ACHN (cell line): ENCODE measurements around the gene RP2.

Experiments used
- DNase-seq: peaks from one replicate; pipeline ENCODE4 v3.0.0-alpha.2; 2015
- in situ Hi-C: cut with HindIII; loops from 2 replicates; pipeline ENCODE4 v1.10.0; 2017; ENCODE audit warnings: low sequenced_read_pairs, low pct_ligation_motif_present, low pct_unique_long_range_greater_than_20kb

The RP2 gene

DNA sequence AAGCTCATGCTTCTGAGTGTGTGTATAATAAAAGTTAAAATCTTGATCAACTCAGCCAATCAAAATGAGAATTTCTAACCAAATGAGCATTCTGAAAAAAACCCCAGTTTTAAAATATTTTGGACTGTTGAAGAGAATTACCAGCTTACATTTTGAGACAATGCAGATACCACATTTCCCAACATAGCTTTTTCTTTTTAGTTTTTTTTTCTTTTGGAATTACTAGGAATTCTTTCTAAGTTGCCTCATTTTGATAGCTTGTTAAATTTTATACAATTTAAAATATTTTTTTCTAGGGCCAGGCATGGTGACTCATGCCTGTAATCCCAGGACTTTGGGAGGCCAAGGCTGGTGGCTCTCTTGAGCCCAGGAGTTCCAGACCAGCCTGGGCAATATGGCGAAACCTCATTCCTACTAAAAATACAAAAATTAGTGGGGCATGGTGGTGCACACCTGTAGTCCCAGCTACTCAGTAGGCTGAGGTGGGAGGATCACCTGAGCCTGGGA, 2.2 kb downstream of the RP2 start:
- DNase-seq = peak; percentile 6
- in situ Hi-C loops = no loop called here

DNA sequence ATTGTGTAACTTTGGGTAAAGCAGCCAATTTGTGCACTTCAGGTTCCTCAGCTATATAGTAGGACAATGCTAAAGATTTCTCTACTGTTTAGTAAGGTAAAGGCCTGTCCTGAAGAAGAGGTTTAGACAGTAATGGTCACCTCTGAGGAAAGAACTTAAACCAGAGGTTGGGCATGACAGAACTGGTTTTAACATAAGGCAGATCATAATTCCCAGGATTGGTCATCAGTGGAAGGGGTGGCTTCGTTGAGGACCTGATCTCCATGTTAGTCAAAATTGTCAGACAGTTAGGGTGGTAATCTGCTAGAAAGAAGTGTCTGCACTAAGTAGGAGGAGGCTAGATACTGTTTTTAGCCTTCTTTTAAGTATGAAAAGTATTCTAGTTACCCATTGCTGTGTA, 4.1 kb downstream of the RP2 start:
- in situ Hi-C loops = no loop called here
- DNase-seq = no peak

DNA sequence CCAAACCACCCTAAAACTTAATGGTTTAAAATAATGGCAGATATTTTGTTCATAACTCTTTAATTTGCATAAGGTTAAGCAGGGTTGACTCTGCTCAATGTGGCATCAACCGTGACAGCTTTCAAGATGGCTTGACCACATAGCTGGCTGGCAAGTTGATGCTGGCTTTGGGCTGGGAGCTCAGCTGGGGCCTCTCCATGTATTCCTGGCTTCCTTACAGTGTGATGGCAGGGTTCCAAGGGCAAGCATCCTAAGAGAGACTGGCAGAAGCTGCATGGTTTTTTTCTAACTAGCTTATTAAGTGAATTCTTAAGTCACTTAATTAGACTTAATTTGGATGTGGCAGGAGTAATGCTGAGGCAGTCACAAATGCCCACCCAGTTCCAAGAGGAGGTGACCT, 4.5 kb downstream of the RP2 start:
- peak; percentile 44 for DNase-seq
- in situ Hi-C loops = no loop called here

DNA sequence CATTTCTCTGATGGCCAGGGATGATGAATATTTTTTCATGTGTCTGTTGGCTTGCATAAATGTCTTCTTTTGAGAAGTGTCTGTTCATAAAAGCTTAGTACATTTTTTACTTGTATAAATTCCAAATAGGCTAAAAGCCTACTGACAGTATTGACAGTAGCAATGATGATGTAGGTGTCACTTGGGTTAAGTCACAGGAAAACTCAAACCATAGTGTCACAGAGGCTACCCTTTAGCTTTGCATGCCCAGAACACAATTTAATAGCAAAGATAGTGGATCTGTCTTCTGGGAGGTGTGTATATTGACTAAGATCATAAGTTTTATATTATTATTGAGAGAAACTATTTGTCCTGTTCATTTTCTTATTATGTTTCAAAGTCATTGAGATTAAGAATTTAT, 8.1 kb downstream of the RP2 start:
- in situ Hi-C loops = no loop called here
- no peak for DNase-seq

DNA sequence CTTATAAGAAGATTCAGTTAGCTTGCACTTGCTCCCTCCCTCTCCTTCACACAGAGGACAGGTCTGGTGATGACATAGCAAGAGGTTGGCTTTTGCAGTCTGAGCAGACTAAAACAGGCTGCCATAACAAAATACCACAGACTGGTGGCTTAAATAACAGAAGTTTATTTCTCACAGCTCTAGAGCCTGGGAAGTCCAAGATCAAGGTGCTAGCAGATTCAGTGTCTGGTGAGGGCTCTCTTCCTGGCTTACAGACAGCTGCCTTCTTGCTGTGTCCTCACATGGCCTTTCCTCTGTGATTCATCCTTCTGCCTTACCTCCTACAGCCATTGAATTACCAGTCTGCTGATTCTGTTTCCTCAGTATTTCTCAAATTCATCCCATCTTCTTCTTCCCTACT, 13.1 kb downstream of the RP2 start:
- in situ Hi-C loops = no loop called here
- DNase-seq = no peak

DNA sequence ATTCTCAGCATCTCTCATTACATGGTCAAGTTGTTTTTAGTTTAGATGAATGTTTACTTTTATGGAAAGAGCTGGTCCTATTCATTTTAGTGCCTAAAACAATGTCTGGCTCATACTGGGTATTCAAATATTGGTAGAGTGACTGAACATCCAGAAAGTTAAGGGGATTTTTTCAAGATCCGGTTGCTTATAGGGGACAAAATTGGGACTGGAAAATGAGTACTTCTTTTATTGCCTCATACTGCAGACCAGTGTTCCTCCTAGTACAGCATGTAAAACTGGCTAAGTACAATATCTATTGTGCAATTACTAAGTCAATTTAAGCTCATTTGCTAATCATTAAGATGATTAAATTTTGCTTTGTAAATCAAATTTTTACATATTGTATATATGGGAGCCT, 13.9 kb downstream of the RP2 start:
- in situ Hi-C loops = no loop called here
- DNase-seq = no peak

DNA sequence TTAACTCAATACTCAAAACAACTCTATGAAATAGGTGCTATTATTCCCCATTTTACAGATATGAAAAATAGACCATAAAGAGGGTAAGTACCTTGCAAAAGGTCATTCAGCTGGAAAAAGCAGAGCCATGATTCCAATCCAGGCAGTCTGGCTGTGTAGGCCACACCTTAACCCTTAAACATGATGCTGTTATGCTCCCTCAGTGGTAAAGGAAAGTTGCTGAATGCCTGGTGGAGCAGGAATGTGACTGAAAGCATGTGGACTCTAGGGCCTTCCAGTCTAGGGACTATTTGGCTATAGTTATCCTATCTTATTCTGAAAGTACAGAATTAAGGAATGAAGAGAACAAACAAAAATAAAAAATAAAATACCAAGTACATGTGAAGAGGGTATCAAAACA, 19.6 kb downstream of the RP2 start:
- no peak for DNase-seq
- in situ Hi-C loops = no loop called here

DNA sequence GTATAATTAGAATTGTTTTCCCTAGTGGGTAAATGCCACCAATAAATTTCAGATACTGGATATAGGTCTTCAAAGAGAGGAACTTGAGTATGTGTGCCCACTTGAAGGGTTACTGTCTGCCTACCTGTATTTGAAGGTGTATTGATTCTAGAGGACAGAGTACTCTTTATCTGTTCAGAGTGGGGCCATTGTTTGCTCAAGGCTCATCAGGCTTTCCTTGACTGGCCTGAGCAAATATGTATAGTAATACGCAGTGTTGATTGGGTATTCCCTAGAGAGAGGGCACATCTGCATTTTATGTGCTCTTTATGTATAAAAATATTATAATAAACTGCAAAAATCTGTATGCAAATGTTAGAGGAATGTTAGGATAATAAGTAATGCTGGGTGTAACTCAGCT, 23.7 kb downstream of the RP2 start:
- DNase-seq = no peak
- in situ Hi-C loops = no loop called here

DNA sequence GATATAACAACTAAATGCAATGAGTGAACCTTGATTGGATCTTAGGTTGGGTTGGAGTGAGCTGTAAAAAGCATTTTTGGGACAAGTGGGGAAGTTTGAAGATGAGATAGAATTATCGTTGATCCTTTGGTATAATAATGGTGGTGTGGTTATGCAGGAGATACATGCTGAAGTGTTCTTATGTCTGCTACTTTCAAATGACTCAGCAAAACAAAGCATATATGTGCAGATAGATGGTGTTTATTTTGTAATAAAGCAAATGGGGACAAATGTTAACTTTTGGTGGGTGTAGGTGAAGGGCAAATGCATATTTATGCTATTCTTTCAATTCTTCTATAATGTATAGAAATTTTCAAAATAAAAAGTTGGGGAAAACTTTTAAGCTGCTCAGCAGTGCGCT, 26.2 kb downstream of the RP2 start:
- in situ Hi-C loops = no loop called here
- DNase-seq = no peak

DNA sequence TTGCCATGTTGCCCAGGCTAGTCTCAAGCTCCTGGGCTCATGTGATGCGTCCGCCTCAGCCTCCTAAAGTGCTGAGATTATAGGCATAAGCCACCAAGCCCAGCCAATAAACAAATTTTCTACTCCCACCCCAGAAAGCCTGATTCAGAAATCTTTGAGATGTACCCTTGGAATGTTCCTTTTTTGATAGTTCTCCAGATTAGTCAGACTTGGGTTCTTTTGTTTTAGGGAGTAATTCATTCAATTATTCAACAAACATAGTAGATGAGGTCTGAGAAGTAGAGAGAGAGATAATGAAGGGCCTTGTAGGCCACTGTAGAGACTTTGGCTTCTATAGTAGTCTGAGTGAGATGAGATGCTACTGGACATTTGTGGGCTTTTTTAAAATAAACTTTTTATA, 27.8 kb downstream of the RP2 start:
- DNase-seq = no peak
- in situ Hi-C loops = no loop called here

DNA sequence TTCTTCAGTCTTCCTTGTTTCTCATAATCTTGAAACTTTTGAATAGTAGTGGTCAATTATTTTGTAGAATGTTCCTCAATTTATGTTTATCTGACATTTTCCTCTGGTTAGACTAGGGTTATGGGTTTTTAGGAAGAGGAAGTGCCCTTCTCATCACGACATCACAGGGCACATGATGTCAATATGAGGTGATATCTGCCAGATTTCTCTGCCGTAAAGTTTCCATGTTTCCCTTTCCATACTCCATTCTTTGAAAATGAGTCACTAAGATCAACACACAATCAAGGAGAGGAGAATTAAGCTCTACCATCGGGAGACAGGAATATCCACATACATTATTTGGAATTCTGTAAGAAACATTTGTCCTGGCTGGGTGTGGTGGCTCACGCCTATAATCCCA, 28.4 kb downstream of the RP2 start:
- in situ Hi-C loops = no loop called here
- DNase-seq = no peak

DNA sequence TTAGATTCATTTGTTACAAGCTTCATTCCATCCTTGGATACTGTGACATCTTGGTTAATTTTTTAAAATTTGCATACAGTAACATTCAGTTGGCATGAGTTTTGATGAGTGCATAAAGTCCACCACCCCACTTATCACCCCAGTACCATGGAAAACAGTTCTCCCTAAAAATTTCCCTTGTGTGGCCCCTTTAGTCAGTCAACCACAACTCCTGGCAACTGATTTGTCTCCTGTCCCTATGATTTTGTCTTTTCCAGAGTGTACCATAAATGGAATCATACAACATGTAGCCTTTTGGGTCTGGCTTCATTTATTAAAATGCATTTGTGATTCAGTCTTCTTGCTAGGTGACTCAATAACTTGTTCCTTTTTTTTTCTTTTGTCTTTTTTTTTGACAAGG, 29.9 kb downstream of the RP2 start:
- in situ Hi-C loops = no loop called here
- no peak for DNase-seq

DNA sequence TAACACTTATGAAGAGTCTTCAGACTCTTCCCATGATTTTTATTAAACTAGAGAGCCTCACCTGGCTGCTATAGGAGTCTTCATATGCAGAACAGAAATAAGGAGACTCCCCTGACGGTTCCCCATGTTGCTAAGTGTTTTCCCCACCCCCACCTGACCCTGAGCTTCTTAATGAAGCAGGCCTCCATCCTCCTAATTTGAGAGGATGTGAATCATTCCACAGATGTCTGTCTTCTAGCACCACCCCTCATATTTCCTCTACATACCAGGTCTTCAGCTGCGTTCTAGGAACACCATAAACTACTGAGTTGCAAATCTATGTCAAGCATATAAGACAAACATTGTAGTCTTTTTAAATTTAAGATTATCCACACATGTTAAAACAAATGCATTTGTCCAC, 36.9 kb downstream of the RP2 start:
- in situ Hi-C loops = no loop called here
- no peak for DNase-seq

DNA sequence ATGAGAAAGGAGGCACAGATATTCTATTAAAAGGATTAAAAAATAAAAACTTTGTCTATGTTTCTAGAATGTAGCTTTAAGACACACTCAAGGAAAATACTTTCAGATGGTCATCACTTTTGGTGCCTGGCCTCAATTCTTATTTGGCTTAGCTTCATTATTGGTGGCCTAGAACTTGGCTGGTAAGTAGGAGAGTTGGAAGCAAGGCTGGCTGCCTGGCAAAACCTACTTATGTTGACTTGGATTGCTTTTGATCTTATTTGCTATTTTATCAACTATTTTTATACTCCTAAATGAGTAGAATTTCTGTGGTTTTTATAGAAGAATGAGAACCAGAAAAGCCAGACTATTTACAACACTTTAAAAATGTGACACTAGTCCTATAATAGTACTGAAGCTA, 40.1 kb downstream of the RP2 start:
- in situ Hi-C loops = no loop called here
- DNase-seq = no peak

DNA sequence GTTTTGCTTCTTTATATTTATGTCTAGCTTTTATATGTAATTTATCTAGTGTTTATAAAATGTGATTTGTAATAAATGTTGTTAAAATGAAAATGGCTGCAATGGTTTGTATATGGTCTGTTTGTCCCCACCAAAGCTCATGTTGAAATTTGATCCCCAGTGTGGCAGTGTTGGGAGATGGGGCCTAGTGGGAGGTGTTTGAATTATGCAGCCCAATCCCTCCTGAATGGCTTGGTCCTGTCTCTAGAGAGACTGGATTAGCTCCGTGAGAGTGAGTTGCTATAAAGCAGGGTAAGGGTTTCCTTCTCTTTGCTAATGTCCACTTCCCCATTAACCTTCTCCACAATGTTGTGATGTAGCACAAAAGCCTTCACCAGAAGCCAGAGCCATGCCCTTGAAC, 45.4 kb downstream of the RP2 start:
- no peak for DNase-seq
- in situ Hi-C loops = no loop called here

DNA sequence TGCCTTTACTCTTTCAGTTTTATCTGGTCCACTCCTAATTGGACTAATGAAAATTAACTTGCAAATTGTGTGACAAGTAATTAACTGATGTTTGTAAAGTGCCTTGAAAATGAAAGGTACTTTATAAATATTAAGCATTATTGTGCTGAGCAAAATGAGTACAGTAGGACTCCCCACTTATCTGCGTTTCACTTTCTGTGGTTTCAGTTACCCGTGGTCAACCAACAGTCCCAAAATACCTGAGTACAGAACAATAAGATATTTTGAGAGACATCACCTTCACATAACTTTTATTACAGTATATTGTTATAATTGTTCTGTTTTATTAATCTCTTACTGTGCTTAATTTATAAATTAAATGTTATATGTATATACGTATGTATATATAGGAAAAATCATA, 48.0 kb downstream of the RP2 start:
- no peak for DNase-seq
- in situ Hi-C loops = no loop called here

DNA sequence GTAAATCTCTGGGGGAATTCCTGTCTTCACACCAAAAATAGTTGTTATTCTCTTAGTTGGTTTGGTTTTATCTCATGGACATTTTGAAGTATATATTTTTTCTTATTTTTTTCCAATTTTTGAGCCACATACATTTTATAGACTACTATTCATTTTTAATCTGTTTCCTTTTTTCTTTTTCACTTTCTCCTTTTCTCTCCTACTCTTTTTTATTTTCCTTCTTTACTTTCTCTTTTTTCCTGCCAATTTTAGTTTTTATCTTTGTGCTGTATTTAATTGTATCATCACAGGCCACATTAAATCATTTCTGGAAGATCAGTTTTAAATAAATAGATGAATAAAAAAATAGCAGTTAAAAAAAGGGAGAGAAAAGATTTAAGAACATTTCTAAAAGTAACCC, 61.4 kb downstream of the RP2 start:
- no peak for DNase-seq
- in situ Hi-C loops = no loop called here

DNA sequence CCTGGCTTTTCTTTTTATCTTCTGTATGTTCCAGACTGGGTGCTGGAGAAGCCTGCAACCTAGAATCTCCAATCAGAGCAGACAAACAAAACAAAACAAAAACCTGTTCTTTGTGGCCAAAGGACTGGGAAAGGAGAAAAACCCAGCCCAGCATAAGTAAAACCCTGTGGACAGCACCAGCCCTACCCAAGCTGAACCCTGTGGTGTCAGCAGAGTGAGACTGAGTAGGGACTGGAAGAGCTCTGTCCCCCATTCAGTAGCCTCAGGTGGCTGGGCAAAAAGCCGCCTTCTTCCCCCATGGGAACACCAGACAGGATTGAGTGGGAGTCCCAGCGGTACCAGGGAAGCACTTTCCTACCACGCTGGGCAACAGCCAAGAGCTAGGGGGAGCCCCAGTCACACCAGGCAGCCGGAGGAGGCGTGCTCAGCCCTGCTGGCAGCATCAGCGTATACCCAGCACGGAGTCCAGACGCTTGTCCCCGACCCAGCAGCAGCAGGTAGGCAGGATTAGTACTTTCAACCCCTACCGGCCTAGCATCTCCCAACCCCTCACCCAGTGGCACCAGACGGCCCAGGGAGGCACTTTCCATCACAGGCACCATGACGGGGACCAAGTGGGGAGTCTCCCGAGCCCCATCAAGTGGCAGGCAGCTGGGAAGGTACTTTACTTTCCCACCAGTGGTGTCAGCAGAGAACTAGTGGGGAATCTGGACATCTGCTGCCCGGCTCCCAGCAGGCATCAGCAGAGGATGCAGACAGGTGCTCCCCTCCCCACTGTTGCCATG, 66.8 kb downstream of the RP2 start:
- DNase-seq = peak; percentile 65
- in situ Hi-C loops = no loop called here

DNA sequence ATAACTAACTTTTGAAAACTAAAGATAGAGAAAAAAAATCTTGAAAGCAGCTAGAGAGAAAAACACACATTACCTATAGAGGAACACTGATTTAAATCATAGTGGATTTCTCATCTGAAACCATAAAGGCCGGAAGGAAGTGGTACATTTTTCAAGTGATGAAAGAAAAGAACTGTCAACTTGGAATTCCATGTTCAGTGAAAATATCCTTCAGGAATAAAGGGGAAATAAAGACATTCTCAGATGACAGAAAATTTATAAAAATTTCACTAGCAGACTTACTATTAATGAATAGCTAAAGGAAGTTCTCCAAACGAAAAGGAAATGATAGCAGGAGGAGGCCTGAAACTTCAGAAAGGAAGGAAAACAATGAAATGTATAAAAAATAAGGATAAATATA, 67.8 kb downstream of the RP2 start:
- DNase-seq = no peak
- in situ Hi-C loops = no loop called here

DNA sequence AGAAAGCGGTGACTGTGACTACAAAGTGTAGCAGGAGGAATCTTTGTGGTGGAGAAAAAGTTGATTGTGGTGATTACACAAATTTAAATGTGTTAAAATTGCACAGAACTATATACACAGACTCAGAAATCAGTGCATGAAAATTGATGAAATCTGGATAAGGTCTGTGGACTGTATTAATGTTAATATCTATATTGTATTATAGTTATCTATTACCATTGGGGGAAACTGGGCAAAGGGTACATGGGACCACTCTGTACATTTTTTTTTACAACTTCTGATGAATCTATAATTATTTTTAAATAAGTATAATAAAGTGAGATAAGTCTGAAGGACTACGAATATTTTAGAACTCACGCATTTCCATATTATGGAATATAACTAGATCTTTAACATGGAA, 73.6 kb downstream of the RP2 start:
- no peak for DNase-seq
- in situ Hi-C loops = no loop called here

DNA sequence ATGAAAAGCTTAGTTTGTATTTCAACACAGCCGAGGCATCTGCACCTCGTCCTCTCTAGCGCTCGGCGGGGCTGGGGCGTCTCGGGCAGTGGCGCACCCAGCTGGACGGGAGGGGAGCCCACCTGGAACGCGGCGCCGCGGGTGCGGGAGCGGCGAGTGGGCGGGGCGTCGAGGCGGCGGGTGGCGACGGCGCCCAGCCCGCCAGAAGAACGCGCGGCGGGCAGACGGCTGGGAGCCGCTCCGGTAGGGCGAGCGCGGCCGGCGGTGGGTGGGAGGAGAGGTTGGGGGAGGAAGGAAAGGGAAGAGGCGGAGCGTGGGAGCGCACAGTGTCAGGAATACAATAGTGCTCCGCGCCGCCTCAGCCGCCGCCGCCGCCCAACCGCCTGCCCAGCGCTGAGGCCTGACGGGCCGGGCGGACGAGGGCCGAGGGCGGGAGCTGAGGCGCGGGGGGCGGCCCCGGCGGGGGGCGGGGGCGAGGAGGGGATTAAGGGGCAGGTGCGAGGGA, 75.3 kb downstream of the RP2 start, which contains the start of gene JADE3:
Gene JADE3 (plus strand): TSS at position 324 of the 505 bp plus-strand sequence. CDS start 72,474 bp downstream, outside the sequence.
- in situ Hi-C loops = no loop called here
- DNase-seq = peak; percentile 72
